H1 (cell line): ENCODE measurements around the gene SNRK. TPM values are rescaled to one million over a fixed set of nuclear protein-coding genes. Genes with fewer than 3 reads are reported as not detected.
A peak's percentile ranks its signal among the peaks of the same experiment; 100 is the strongest.

Experiments used
- CTCF ChIA-PET: fragments of 300-600 bp; sonication (Branson Sonifier 250); formaldehyde crosslinking; loops from one replicate; lab custom pipeline; 2021; ENCODE audit not compliant: partially characterized antibody; lab: Charles Lee
- POLR2A ChIA-PET: fragments of 300-600 bp; sonication (Branson Sonifier 250); formaldehyde crosslinking; loops from one replicate; lab custom pipeline; 2021; ENCODE audit warnings: inconsistent platforms; ENCODE audit not compliant: partially characterized antibody; lab: Charles Lee
- DNase-seq, 2 experiments: peaks; one replicate each; pipeline versions ENCODE4 v3.0.0 to v3.0.0-alpha.2; 2010 to 2022; ENCODE audit warnings: low spot score in 2 of 2, low read depth in 1 of 2, mixed read lengths in 1 of 2
- FAIRE-seq: peaks from 2 replicates; lab custom pipeline; 2011; peaks lifted over from hg19 to GRCh38; lab: Jason Lieb, UNC
- H2AFZ ChIP-seq: 2 replicates; pipeline ENCODE4 v1.8.1; 2012; ENCODE audit warnings: low read length, inconsistent platforms
- H2AK5ac ChIP-seq: 2 replicates; pipeline ENCODE4 v1.6.1; 2013; ENCODE audit warnings: low read depth, low read length
- H2BK120ac ChIP-seq: replicated peaks from 2 replicates; pipeline ENCODE3; 2013; ENCODE audit warnings: low read depth, low read length, inconsistent platforms
- H2BK12ac ChIP-seq: 2 replicates; pipeline ENCODE4 v1.6.1; 2013; ENCODE audit warnings: low read depth, low read length
- H2BK15ac ChIP-seq: 2 replicates; pipeline ENCODE4 v1.6.1; 2013; ENCODE audit warnings: low read length
- H2BK20ac ChIP-seq: 2 replicates; pipeline ENCODE4 v1.6.1; 2013; ENCODE audit warnings: low read length
- H2BK5ac ChIP-seq: 2 replicates; pipeline ENCODE4 v1.6.1; 2013; ENCODE audit warnings: low read depth, low read length
- H3K14ac ChIP-seq: 2 replicates; pipeline ENCODE4 v1.6.1; 2013; ENCODE audit warnings: inconsistent platforms; ENCODE audit not compliant: insufficient read length
- H3K18ac ChIP-seq: 2 replicates; pipeline ENCODE4 v1.6.1; 2013; ENCODE audit warnings: low read length; ENCODE audit errors: extremely low read depth
- H3K23ac ChIP-seq: 2 replicates; pipeline ENCODE4 v1.6.1; 2013; ENCODE audit warnings: inconsistent platforms; ENCODE audit not compliant: insufficient read length
- H3K23me2 ChIP-seq: 2 replicates; pipeline ENCODE4 v1.6.1; 2013; ENCODE audit warnings: low read depth, low read length
- H3K27ac ChIP-seq: 2 replicates; pipeline ENCODE4 v1.6.1; 2011; ENCODE audit warnings: low read depth, low read length, inconsistent platforms
- H3K27me3 ChIP-seq, 4 experiments: replicated peaks in 1 of 4; 1 replicate in 1 of 4; 2 replicates in 3 of 4; pipeline versions ENCODE4 v1.6.1 to v1.8.1; 2011 to 2013; ENCODE audit warnings: low read length in 3 of 4, mild to moderate bottlenecking in 3 of 4, inconsistent platforms in 2 of 4, mixed read lengths in 2 of 4, moderate library complexity in 1 of 4; ENCODE audit not compliant: control insufficient read depth in 3 of 4, insufficient read depth in 3 of 4; ENCODE audit errors: extremely low read depth in 1 of 4
- H3K36me3 ChIP-seq, 4 experiments: 2 replicates each; pipeline versions ENCODE4 v1.6.1 to v1.8.1; 2011 to 2013; ENCODE audit warnings: mild to moderate bottlenecking in 4 of 4, low read length in 3 of 4, moderate library complexity in 2 of 4, control low read depth in 1 of 4, inconsistent platforms in 1 of 4; ENCODE audit not compliant: insufficient read depth in 4 of 4, control insufficient read depth in 2 of 4
- H3K4ac ChIP-seq: replicated peaks from 2 replicates; pipeline ENCODE3; 2013; ENCODE audit warnings: low read length, low read depth, mixed read lengths, inconsistent platforms; ENCODE audit not compliant: insufficient read length
- H3K4me1 ChIP-seq, 4 experiments: replicated peaks in 1 of 4; 1 replicate in 1 of 4; 2 replicates in 3 of 4; pipeline versions ENCODE4 v1.6.1 to v1.8.1; 2011 to 2013; ENCODE audit warnings: low read length in 3 of 4, inconsistent platforms in 2 of 4, mixed read lengths in 1 of 4; ENCODE audit not compliant: insufficient read depth in 4 of 4, control insufficient read depth in 3 of 4
- H3K4me2 ChIP-seq, 2 experiments: 2 replicates each; pipeline versions ENCODE4 v1.6.1 to v1.8.1; 2011 to 2013; ENCODE audit warnings: low read depth in 2 of 2, low read length in 2 of 2, control low read depth in 1 of 2, inconsistent platforms in 1 of 2, mild to moderate bottlenecking in 1 of 2; ENCODE audit not compliant: insufficient read depth in 1 of 2
- H3K4me3 ChIP-seq, 4 experiments: fragments of 200-600, 300-600 bp in 1 of 4; sonication (generic), shearing (Covaris generic), sonication (Bioruptor Twin) in 1 of 4; 2 replicates each; pipeline versions ENCODE4 v1.5.1 to v1.8.1; 2011 to 2016; ENCODE audit warnings: low read length in 4 of 4, low read depth in 3 of 4, control low read depth in 2 of 4, inconsistent platforms in 2 of 4, mild to moderate bottlenecking in 2 of 4, mixed read lengths in 1 of 4, moderate library complexity in 1 of 4; ENCODE audit not compliant: insufficient read depth in 2 of 4; ENCODE audit errors: extremely low read depth in 1 of 4
- H3K56ac ChIP-seq: replicated peaks from 2 replicates; pipeline ENCODE3; 2013; ENCODE audit warnings: low read depth, mild to moderate bottlenecking, mixed read lengths, low read length, inconsistent platforms; ENCODE audit not compliant: insufficient read length
- H3K79me1 ChIP-seq: 2 replicates; pipeline ENCODE4 v1.6.1; 2013; ENCODE audit warnings: low read depth, low read length, control low read depth
- H3K79me2 ChIP-seq, 2 experiments: 2 replicates each; pipeline versions ENCODE4 v1.6.1 to v1.8.1; 2012 to 2013; ENCODE audit warnings: low read length in 2 of 2, mild to moderate bottlenecking in 2 of 2, inconsistent platforms in 1 of 2; ENCODE audit not compliant: insufficient read depth in 2 of 2, control insufficient read depth in 1 of 2
- H3K9ac ChIP-seq, 4 experiments: replicated peaks in 1 of 4; 1 replicate in 1 of 4; 2 replicates in 3 of 4; pipeline versions ENCODE4 v1.6.1 to v1.8.1; 2011 to 2013; ENCODE audit warnings: low read depth in 3 of 4, low read length in 3 of 4, control low read depth in 2 of 4, mild to moderate bottlenecking in 2 of 4, moderate library complexity in 2 of 4, inconsistent platforms in 1 of 4; ENCODE audit errors: extremely low read depth in 1 of 4
- H3K9me3 ChIP-seq, 2 experiments: 2 replicates each; pipeline versions ENCODE4 v1.6.1 to v1.8.1; 2012 to 2013; ENCODE audit warnings: mild to moderate bottlenecking in 2 of 2, moderate library complexity in 2 of 2, control low read depth in 1 of 2, inconsistent platforms in 1 of 2, low read depth in 1 of 2, low read length in 1 of 2, mixed read lengths in 1 of 2; ENCODE audit not compliant: insufficient read depth in 2 of 2
- H4K20me1 ChIP-seq, 2 experiments: replicated peaks in 1 of 2; 2 replicates each; pipeline versions ENCODE3 to v1.8.1; 2011 to 2013; ENCODE audit warnings: inconsistent platforms in 2 of 2, low read length in 2 of 2, mild to moderate bottlenecking in 1 of 2; ENCODE audit not compliant: insufficient read depth in 2 of 2, control insufficient read depth in 1 of 2
- H4K5ac ChIP-seq: 2 replicates; pipeline ENCODE4 v1.6.1; 2013; ENCODE audit warnings: low read length, low read depth, mixed read lengths, inconsistent platforms; ENCODE audit not compliant: insufficient read length
- H4K8ac ChIP-seq: 2 replicates; pipeline ENCODE4 v1.8.0; 2013; ENCODE audit warnings: mild to moderate bottlenecking, moderate library complexity, low read length, inconsistent platforms; ENCODE audit not compliant: insufficient read depth; ENCODE audit errors: extremely low read depth
- H4K91ac ChIP-seq: replicated peaks from 2 replicates; pipeline ENCODE3; 2013; ENCODE audit warnings: low read length, mixed read lengths, inconsistent platforms; ENCODE audit not compliant: insufficient read length
- BCL11A ChIP-seq, 2 experiments: IDR thresholded peaks; one replicate each; pipeline ENCODE4 v1.6.1; 2011; ENCODE audit warnings: low read depth in 2 of 2, low read length in 2 of 2, mild to moderate bottlenecking in 2 of 2
- BRCA1 ChIP-seq: IDR thresholded peaks from 2 replicates; pipeline ENCODE4 v1.6.1; 2012; ENCODE audit warnings: low read depth, low read length, improper control_type of control experiment
- CBX8 ChIP-seq: fragments of 300-800, 300-1000 bp; sonication (generic); IDR thresholded peaks from 2 replicates; pipeline ENCODE4 v1.7.1; 2016; ENCODE audit warnings: low read depth, low read length, borderline replicate concordance
- CHD2 ChIP-seq: IDR thresholded peaks from 2 replicates; pipeline ENCODE4 v1.6.1; 2012; ENCODE audit warnings: low read length, improper control_type of control experiment
- KDM1A ChIP-seq: fragments of 200-600, 300-600 bp; sonication (generic); IDR thresholded peaks from 2 replicates; pipeline ENCODE4 v1.7.1; 2016; ENCODE audit warnings: mild to moderate bottlenecking, low read length, borderline replicate concordance
- POLR2A ChIP-seq, 2 experiments: IDR thresholded peaks; 1 replicate in 1 of 2; 2 replicates in 1 of 2; pipeline ENCODE4 v1.6.1; 2011; ENCODE audit warnings: low read depth in 2 of 2, low read length in 2 of 2, mild to moderate bottlenecking in 2 of 2; ENCODE audit errors: control extremely low read depth in 1 of 2
- RFX5 ChIP-seq: IDR thresholded peaks from 2 replicates; pipeline ENCODE4 v1.6.1; 2011; ENCODE audit warnings: low read depth, low read length, improper control_type of control experiment, borderline replicate concordance
- RNF2 ChIP-seq: fragments of 200-900, 300-1000 bp; sonication (generic); IDR thresholded peaks from 2 replicates; pipeline ENCODE4 v1.7.1; 2016; ENCODE audit warnings: borderline replicate concordance, low read depth, mild to moderate bottlenecking, antibody characterized with exemption, low read length; ENCODE audit not compliant: poor library complexity, severe bottlenecking; ENCODE audit errors: missing control alignments
- SIRT6 ChIP-seq: IDR thresholded peaks from one replicate; pipeline ENCODE4 v1.7.1; 2012; ENCODE audit warnings: low read length, inconsistent platforms
- SIX5 ChIP-seq: IDR thresholded peaks from 2 replicates; pipeline ENCODE4 v1.6.1; 2011; ENCODE audit warnings: mild to moderate bottlenecking, low read depth, low read length
- TEAD4 ChIP-seq: IDR thresholded peaks from 2 replicates; pipeline ENCODE4 v1.6.1; 2012; ENCODE audit warnings: low read depth, low read length, inconsistent platforms, mixed read lengths
- USF2 ChIP-seq: IDR thresholded peaks from 2 replicates; pipeline ENCODE4 v1.6.1; 2011; ENCODE audit warnings: low read length, improper control_type of control experiment
- YY1 ChIP-seq: IDR thresholded peaks from 2 replicates; pipeline ENCODE4 v1.6.1; 2011; ENCODE audit warnings: low read depth, mild to moderate bottlenecking, low read length
- ZNF274 ChIP-seq: IDR thresholded peaks from 2 replicates; pipeline ENCODE4 v1.7.0; 2012; ENCODE audit warnings: low read length, borderline replicate concordance; ENCODE audit errors: extremely low read depth
- WGBS, 2 experiments: shearing (Covaris generic) in 1 of 2; methylation state at CpG; one replicate each; pipeline versions ENCODE4 v1.1.6 to v1.1.7; 2013 to 2015; ENCODE audit warnings: low lambda C conversion rate in 2 of 2, mixed read lengths in 2 of 2, inconsistent platforms in 1 of 2, low coverage in 1 of 2, missing lambda C conversion rate in 1 of 2; ENCODE audit not compliant: insufficient replicate concordance in 2 of 2, insufficient coverage in 1 of 2, insufficient read length in 1 of 2; ENCODE audit errors: extremely low coverage in 1 of 2, missing lambda C conversion rate in 1 of 2; 5-methylcytosine and 5-hydroxymethylcytosine counted together
- polyA plus RNA-seq, 7 experiments: library from polyadenylated mRNA; depleted of rRNA in 3 of 7; stranded (reverse) in 5 of 7; unstranded in 2 of 7; fragments of >200 nt in 5 of 7; fragments of 200-250 nt in 2 of 7; gene quantifications; 1 replicate in 5 of 7; 2 replicates in 1 of 7; 4 replicates in 1 of 7; pipeline versions ENCODE4 v1.2.1 to v1.2.3, GENCODE V29; 2011 to 2013; ENCODE audit warnings: missing spikeins in 2 of 7, mixed read lengths in 2 of 7
- total RNA-seq: library from RNA; stranded (reverse); fragmentation: NEBNext Ultra II Directional; extraction: Animal tissue kit (Norgen Biotek cat#: 25700); gene quantifications from 2 replicates; pipeline ENCODE4 v1.2.1, GENCODE V29; 2021

The SNRK gene
- total and polyA plus RNA-seq, 2 of the 8 experiments (the other 6 are each of a cell fraction or from before 2014, with no cell fraction given): 4.4 to 11.7 TPM

DNA sequence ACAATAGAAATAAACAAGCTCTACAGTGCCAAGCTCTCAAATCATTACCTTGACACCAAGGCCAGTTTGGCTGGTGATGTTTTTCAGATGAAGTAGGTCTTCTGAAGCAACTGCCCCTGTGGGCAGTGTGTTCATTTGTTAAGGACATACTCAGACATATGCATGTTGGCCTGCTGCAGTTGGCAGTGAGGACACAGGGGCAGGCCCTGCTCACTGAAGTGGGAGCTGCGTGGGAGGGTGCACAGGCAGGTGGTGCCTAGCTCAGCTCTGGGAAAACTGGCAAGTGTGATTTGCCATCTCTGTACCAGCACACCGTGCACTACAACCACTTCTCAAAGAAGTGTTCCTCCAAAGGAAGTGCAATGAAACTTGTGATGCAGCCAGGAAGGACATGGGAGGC lies 28.5 kb upstream of the SNRK start:
- Histone ChIP-seq H4K8ac (no peak overlapping the region), H4K91ac (no peak overlapping the region), H2BK12ac (0 out of 2 replicates have a peak overlapping the region, but pooled peaks have one; percentile 17), H3K4me2 (no peak overlapping the region), H3K79me2 (no peaks in the 10 kb centered on the region), H2AFZ (no peak overlapping the region), H3K14ac (no peak overlapping the region), H2AK5ac (no peak overlapping the region), H2BK120ac (no peak overlapping the region), H3K4ac (no peak overlapping the region), H3K27ac (no peak overlapping the region), H3K23me2 (no peaks in the 10 kb centered on the region), H4K5ac (no peak overlapping the region), H3K4me1 (peaks cover 0 to 3% (median 0%) of the 10 kb centered on the region in 4 experiments; a peak in 1 of 7 replicates), H2BK5ac (0 out of 2 replicates have a peak overlapping the region, but pooled peaks have one; percentile 24), H3K18ac (no peak overlapping the region), H3K36me3 (no peaks in the 10 kb centered on the region), H3K79me1 (no peaks in the 10 kb centered on the region), H3K9me3 (no peaks in the 10 kb centered on the region), H3K4me3 (no peak overlapping the region), H3K23ac (no peak overlapping the region), H3K9ac (no peak overlapping the region), H2BK20ac (no peak overlapping the region), H3K56ac (no peak overlapping the region), H2BK15ac (no peak overlapping the region), H4K20me1 (no peaks in the 10 kb centered on the region), H3K27me3 (no peaks in the 10 kb centered on the region; a peak in 1 of 7 replicates)
- DNase-seq (no peak), FAIRE-seq (no peak)
- ChIA-PET POLR2A (no interaction called here), CTCF (interaction anchor here (0.6 to 1.1 kb wide), 3 partner anchors 11 to 428 kb away, joined by 3 read pairs; no protein-coding TSS in a partner anchor)
- WGBS, 2 experiments: 88% methylated on average over 2 of the region's 2 CpGs; no CpG with 5 or more reads in 1 of the 2 experiments
- no peak for TF ChIP-seq RNF2
- TF ChIP-seq BRCA1: no peak
- TF ChIP-seq ZNF274: no peak
- no peak for TF ChIP-seq USF2
- TF ChIP-seq SIX5: no peak
- no peak for TF ChIP-seq RFX5
- no peak for TF ChIP-seq BCL11A (IDR thresholded peaks at IDR 0.05; ENCODE audit: low read depth in 2 of 2, low read length in 2 of 2)
- TF ChIP-seq POLR2A (IDR thresholded peaks at IDR 0.05; ENCODE audit: control extremely low read depth in 1 of 2, low read depth in 2 of 2, low read length in 2 of 2): no peak
- no peak for TF ChIP-seq CHD2
- no peak for TF ChIP-seq CBX8
- TF ChIP-seq SIRT6: no peak
- no peak for TF ChIP-seq TEAD4
- no peak for TF ChIP-seq YY1
- TF ChIP-seq KDM1A: no peak
